ENCODE measurements around the gene CORO2B. TPM values are rescaled to one million over a fixed set of nuclear protein-coding genes. Genes with fewer than 3 reads are reported as not detected.

The CORO2B gene
- total and polyA plus RNA-seq, 2 experiments from 2014 or later: 2.9 to 3.0 TPM

DNA sequence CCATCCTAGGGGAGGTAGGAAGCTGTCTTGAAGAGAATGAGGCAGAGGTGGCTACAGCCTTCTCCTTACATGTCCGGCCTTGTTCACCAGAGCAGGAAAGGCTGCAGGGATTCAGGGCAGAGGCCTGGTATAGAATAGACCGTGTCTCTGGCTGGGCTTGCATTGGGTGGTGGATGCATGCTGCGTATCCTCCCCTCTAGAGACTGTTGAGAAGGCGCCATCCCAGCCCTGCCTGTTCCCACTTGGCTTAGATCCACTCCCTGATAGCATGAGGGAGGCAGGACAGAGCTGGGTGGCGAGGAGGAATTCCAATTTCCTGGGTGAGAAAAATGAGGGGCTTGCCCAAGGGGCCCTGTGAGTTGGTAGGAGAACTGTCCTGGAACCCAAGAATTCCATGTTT is 57.5 kb downstream of the CORO2B start:
- H3K4me3 ChIP-seq: no peak overlapping the region
- H3K36me3 ChIP-seq: no peaks in the 10 kb centered on the region
- TF ChIP-seq, protein P1, sequence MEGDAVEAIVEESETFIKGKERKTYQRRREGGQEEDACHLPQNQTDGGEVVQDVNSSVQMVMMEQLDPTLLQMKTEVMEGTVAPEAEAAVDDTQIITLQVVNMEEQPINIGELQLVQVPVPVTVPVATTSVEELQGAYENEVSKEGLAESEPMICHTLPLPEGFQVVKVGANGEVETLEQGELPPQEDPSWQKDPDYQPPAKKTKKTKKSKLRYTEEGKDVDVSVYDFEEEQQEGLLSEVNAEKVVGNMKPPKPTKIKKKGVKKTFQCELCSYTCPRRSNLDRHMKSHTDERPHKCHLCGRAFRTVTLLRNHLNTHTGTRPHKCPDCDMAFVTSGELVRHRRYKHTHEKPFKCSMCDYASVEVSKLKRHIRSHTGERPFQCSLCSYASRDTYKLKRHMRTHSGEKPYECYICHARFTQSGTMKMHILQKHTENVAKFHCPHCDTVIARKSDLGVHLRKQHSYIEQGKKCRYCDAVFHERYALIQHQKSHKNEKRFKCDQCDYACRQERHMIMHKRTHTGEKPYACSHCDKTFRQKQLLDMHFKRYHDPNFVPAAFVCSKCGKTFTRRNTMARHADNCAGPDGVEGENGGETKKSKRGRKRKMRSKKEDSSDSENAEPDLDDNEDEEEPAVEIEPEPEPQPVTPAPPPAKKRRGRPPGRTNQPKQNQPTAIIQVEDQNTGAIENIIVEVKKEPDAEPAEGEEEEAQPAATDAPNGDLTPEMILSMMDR (IDR thresholded peaks at IDR 0.05; ENCODE audit: low read depth, low read length): no peak
- no peak overlapping the region for H3K27ac ChIP-seq
- H3K9me3 ChIP-seq (ENCODE audit: low read depth): no peaks in the 10 kb centered on the region
- H3K27me3 ChIP-seq: no peaks in the 10 kb centered on the region
- H3K4me1 ChIP-seq (ENCODE audit: low read depth): peaks cover 17% of the 10 kb centered on the region
- DNase-seq (ENCODE audit: low read depth in 1 of 2, low spot score in 1 of 2): no peak

DNA sequence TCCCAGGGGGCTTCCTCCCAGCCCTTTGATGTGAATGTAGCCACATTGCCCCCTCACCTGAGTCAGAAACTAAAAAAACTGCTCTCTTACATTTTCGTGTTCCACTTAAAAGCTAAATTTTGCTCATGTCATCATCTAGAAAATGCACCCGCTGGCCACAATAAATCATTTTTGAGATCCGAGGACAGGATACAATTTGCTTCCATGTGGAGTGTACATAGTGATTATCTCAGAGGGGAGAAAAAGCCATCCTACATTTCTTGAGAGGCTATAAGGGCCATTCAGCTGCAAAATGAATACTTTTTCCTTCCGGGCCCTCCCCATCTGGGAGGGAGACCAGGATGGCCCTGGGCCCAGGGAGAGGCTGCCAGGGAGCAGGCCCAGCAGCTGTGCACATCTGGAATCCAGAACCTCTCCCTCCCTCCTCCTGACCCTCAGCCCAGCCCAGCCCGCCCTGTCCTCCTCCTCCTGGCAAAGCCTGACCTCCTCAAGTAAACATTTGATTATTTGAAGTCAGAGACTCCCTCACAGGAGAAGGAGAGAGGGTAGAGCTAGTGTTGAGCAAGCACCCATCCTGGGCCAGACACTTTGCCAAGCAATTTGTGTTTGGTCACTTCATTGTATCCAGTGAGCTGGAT is 59.1 kb downstream of the CORO2B start:
- TF ChIP-seq, protein P1 (IDR thresholded peaks at IDR 0.05; ENCODE audit: low read depth, low read length): no peak
- H3K36me3 ChIP-seq: no peaks in the 10 kb centered on the region
- DNase-seq (ENCODE audit: low read depth in 1 of 2, low spot score in 1 of 2): peak in 1 of 2 donors; percentile 78
- H3K9me3 ChIP-seq (ENCODE audit: low read depth): no peaks in the 10 kb centered on the region
- no peak overlapping the region for H3K27ac ChIP-seq
- H3K27me3 ChIP-seq: no peaks in the 10 kb centered on the region
- peaks cover 18% of the 10 kb centered on the region for H3K4me1 ChIP-seq (ENCODE audit: low read depth)
- no peak overlapping the region for H3K4me3 ChIP-seq

DNA sequence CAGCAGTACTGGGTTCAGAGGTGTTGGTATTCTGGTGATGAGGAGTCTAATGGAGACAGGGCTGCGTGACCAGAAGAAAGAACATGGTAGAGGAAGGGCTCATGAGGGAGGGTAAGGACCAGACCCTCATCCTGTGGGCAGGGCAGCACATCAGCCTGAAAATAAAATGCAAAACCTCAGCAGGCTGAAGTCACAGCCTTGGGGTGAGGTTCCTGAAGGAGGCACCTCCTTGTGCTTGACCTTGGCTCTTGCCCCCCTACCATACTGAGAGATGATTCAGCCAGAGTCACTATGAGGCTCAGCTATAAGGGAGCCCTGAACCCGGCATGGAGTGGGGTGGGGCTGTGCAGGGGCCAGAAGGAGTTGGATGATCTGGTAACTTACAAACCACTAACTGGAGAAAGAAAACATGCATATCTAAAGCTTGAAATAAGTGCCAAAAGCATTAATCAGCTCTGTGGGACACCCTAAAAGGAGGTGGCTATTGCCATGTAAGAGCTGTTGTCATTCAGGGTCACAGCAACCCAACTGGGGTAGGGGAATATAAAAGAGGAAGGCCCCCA is 60.2 kb downstream of the CORO2B start:
- DNase-seq (ENCODE audit: low read depth in 1 of 2, low spot score in 1 of 2): no peak

DNA sequence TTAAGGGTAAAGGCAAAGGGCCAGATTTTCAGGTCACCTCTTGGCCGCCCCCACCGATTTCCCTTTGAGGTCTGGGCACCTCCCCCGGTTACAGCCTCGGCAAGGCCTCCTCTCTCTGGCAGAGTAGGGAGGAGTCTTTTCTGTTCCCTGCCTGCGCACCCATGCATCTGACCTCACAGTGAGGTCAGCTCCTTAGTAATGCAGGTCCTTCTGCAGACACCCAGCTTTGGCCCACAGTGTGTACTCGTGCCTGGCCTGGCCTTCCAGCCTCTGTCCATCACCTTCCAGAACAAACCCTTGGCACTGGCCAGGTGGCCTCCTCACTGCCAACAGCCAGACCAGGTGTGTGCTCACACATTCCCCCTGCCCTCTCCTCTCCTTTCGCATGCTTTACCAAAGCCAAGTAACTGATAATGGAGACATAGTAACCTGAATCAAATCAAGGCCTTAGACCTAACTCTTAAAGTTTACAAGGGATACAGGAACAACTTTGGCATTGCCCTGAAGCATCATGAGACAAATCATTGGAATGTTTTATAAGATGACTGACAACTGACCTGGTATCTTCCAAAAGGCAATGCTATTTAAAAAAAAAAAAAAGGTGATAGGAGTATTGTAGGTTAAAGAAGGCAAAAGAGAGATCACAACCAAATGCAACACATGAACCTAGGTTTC is 61.3 kb downstream of the CORO2B start:
- Histone ChIP-seq H3K4me1 (ENCODE audit: low read depth) (peaks cover 18% of the 10 kb centered on the region), H3K27me3 (no peaks in the 10 kb centered on the region), H3K36me3 (no peaks in the 10 kb centered on the region), H3K4me3 (no peak overlapping the region), H3K27ac (no peak overlapping the region), H3K9me3 (ENCODE audit: low read depth) (no peaks in the 10 kb centered on the region)
- TF ChIP-seq, protein P1 (IDR thresholded peaks at IDR 0.05; ENCODE audit: low read depth, low read length): no peak
- DNase-seq (ENCODE audit: low read depth in 1 of 2, low spot score in 1 of 2): peak in 1 of 2 donors; percentile 40

More for the DNA sequence above, 60.2 kb downstream of the CORO2B start:
- Histone ChIP-seq H3K9me3 (ENCODE audit: low read depth) (no peaks in the 10 kb centered on the region), H3K4me1 (ENCODE audit: low read depth) (peaks cover 18% of the 10 kb centered on the region), H3K36me3 (no peaks in the 10 kb centered on the region), H3K4me3 (no peak overlapping the region), H3K27me3 (no peaks in the 10 kb centered on the region), H3K27ac (peak overlapping the region; percentile 29)
- TF ChIP-seq, protein P1 (IDR thresholded peaks at IDR 0.05; ENCODE audit: low read depth, low read length): no peak

DNA sequence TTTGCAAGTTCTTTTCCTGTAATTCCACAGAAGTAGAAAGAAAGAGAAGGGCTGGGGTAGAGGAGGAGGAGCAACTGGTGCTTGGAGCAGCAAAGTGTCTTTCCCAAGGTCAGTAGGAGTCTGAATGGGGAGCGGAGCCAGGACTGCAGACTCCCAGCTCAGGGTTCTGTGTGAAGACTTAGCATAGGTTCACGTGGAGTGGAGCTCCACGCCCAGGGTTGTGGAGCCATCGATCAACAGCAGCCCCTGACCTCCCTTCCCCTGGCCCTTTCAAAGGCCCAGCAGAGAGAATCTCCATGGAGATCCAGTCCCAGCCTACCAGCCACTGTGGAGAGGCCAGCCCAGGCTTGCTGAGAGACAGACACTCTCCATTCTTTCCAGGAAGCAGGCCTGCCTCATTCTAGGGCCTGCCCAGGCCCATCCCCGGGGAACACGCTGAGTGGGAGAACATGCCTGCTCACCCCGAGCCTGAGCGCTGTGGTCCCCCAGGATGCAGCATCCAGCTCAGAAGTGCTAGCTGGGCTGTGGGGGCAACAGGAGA is 62.1 kb downstream of the CORO2B start:
- DNase-seq (ENCODE audit: low read depth in 1 of 2, low spot score in 1 of 2): peak in 1 of 2 donors; percentile 14
- H3K36me3 ChIP-seq: no peaks in the 10 kb centered on the region
- H3K4me3 ChIP-seq: no peak overlapping the region
- no peaks in the 10 kb centered on the region for H3K9me3 ChIP-seq (ENCODE audit: low read depth)
- H3K4me1 ChIP-seq (ENCODE audit: low read depth): peaks cover 18% of the 10 kb centered on the region
- TF ChIP-seq, protein P1 (IDR thresholded peaks at IDR 0.05; ENCODE audit: low read depth, low read length): no peak
- H3K27me3 ChIP-seq: no peaks in the 10 kb centered on the region
- peak overlapping the region; percentile 29 for H3K27ac ChIP-seq

All from cardiac muscle cell (in vitro differentiated cells and primary cell).